Liver (tissue), 9 donors: ENCODE data around the gene ERBB3. TPM values are rescaled to one million over a fixed set of nuclear protein-coding genes. Genes with fewer than 3 reads are reported as not detected.

Experiments used
- DNase-seq: peaks from one replicate; pipeline ENCODE4 v3.0.0-alpha.2; 2017; ENCODE audit warnings: low spot score
- H3K27ac ChIP-seq, 2 donors: one replicate each; pipeline ENCODE4 v1.7.0; 2013; ENCODE audit warnings: inconsistent platforms in 2 of 2, low read length in 2 of 2, control low read depth in 1 of 2, low read depth in 1 of 2, mild to moderate bottlenecking in 1 of 2
- H3K27me3 ChIP-seq, 4 donors: one replicate each; pipeline versions ENCODE4 v1.6.1 to v1.7.0; 2013; ENCODE audit warnings: low read length in 3 of 4, inconsistent platforms in 1 of 4, mild to moderate bottlenecking in 1 of 4, moderate library complexity in 1 of 4; ENCODE audit not compliant: control insufficient read depth in 4 of 4, insufficient read depth in 4 of 4
- H3K36me3 ChIP-seq, 4 donors: one replicate each; pipeline versions ENCODE4 v1.6.1 to v1.7.0; 2013; ENCODE audit warnings: low read length in 3 of 4, mild to moderate bottlenecking in 3 of 4, low read depth in 1 of 4, moderate library complexity in 1 of 4; ENCODE audit not compliant: control insufficient read depth in 4 of 4, insufficient read depth in 3 of 4
- H3K4me1 ChIP-seq, 4 donors: one replicate each; pipeline versions ENCODE4 v1.6.1 to v1.7.0; 2013; ENCODE audit warnings: low read length in 3 of 4, mild to moderate bottlenecking in 3 of 4, moderate library complexity in 1 of 4; ENCODE audit not compliant: control insufficient read depth in 4 of 4, insufficient read depth in 4 of 4
- H3K4me3 ChIP-seq, 3 donors: one replicate each; pipeline versions ENCODE4 v1.6.1 to v1.7.0; 2013; ENCODE audit warnings: low read length in 3 of 3, control low read depth in 1 of 3, low read depth in 1 of 3, mild to moderate bottlenecking in 1 of 3
- H3K9ac ChIP-seq, 2 donors: one replicate each; pipeline ENCODE4 v1.7.0; 2013; ENCODE audit warnings: low read length in 2 of 2, mild to moderate bottlenecking in 2 of 2, moderate library complexity in 2 of 2, control low read depth in 1 of 2, low read depth in 1 of 2
- H3K9me3 ChIP-seq, 4 donors: one replicate each; pipeline versions ENCODE4 v1.6.1 to v1.7.0; 2013; ENCODE audit warnings: low read length in 3 of 4; ENCODE audit not compliant: control insufficient read depth in 4 of 4
- CTCF ChIP-seq: fragments of 150-350 bp; IDR thresholded peaks from 2 replicates; pipeline ENCODE4 v1.5.1; 2017; ENCODE audit warnings: improper control_type of control experiment, low read depth, low read length; ENCODE audit not compliant: missing input control
- EGR1 ChIP-seq, 2 donors: IDR thresholded peaks; 2 replicates each; pipeline ENCODE4 v1.6.1; 2016 to 2018; ENCODE audit warnings: antibody characterized with exemption in 2 of 2, low read depth in 2 of 2
- FOXA1 ChIP-seq: IDR thresholded peaks from 2 replicates; pipeline ENCODE4 v1.6.1; 2016; ENCODE audit warnings: antibody characterized with exemption
- FOXA2 ChIP-seq: IDR thresholded peaks from 2 replicates; pipeline ENCODE4 v1.6.1; 2016; ENCODE audit warnings: antibody characterized with exemption
- GABPA ChIP-seq, 2 donors: IDR thresholded peaks in 1 of 2; conservative IDR thresholded peaks in 1 of 2; 2 replicates each; pipeline ENCODE4 v1.6.1; 2016; ENCODE audit warnings: antibody characterized with exemption in 2 of 2, mild to moderate bottlenecking in 1 of 2, moderate library complexity in 1 of 2
- HNF4A ChIP-seq, 2 donors: conservative IDR thresholded peaks; 2 replicates each; pipeline ENCODE4 v1.6.1; 2016; ENCODE audit warnings: antibody characterized with exemption in 2 of 2, mild to moderate bottlenecking in 2 of 2
- HNF4G ChIP-seq: IDR thresholded peaks from 2 replicates; pipeline ENCODE4 v1.6.1; 2016; ENCODE audit warnings: antibody characterized with exemption
- JUND ChIP-seq, 2 donors: IDR thresholded peaks; 2 replicates each; pipeline ENCODE4 v1.6.1; 2016; ENCODE audit warnings: antibody characterized with exemption in 2 of 2
- MAX ChIP-seq: IDR thresholded peaks from 2 replicates; pipeline ENCODE4 v1.6.1; 2016; ENCODE audit warnings: antibody characterized with exemption
- NR2F2 ChIP-seq: IDR thresholded peaks from 2 replicates; pipeline ENCODE4 v1.6.1; 2016; ENCODE audit warnings: antibody characterized with exemption
- RAD21 ChIP-seq, 2 donors: IDR thresholded peaks; 2 replicates each; pipeline ENCODE4 v1.6.1; 2016; ENCODE audit warnings: antibody characterized with exemption in 2 of 2, mild to moderate bottlenecking in 2 of 2
- REST ChIP-seq: IDR thresholded peaks from 2 replicates; pipeline ENCODE4 v1.6.1; 2016; ENCODE audit warnings: antibody characterized with exemption, mild to moderate bottlenecking
- SP1 ChIP-seq: IDR thresholded peaks from 2 replicates; pipeline ENCODE4 v1.6.1; 2018; ENCODE audit warnings: antibody characterized with exemption, mild to moderate bottlenecking
- YY1 ChIP-seq: IDR thresholded peaks from 2 replicates; pipeline ENCODE4 v1.6.1; 2016; ENCODE audit warnings: antibody characterized with exemption, mild to moderate bottlenecking
- ZBTB33 ChIP-seq: IDR thresholded peaks from 2 replicates; pipeline ENCODE4 v1.6.1; 2016; ENCODE audit warnings: antibody characterized with exemption
- WGBS: extraction: QIAGEN DNeasy Blood & Tissue Kit; methylation state at CpG from one replicate; pipeline ENCODE4 v1.1.7; 2013; 5-methylcytosine and 5-hydroxymethylcytosine counted together
- polyA plus RNA-seq, 2 donors: library from polyadenylated mRNA; stranded (reverse) in 1 of 2; unstranded in 1 of 2; fragments of 200-250 nt in 1 of 2; fragments of >200 nt in 1 of 2; fragmentation: Nextera tagmentation in 1 of 2; extraction: Ambion mirVana in 1 of 2; gene quantifications; one replicate each; pipeline versions ENCODE4 v1.2.1 to v1.2.3, GENCODE V29; 2013 to 2015
- total RNA-seq, 2 donors: library from RNA; depleted of rRNA; stranded (reverse); fragments of >200 nt; gene quantifications; one replicate each; pipeline ENCODE4 v1.2.3, GENCODE V29; 2014
- TF ChIP-seq, protein P1 (sequence below): IDR thresholded peaks from 2 replicates; pipeline ENCODE4 v1.6.1; 2016; ENCODE audit warnings: antibody characterized with exemption
- donor health status: healthy.
- donor health status: healthy.
- donor health status: healthy.
- donor health status: healthy.
- donor health status: healthy.

The ERBB3 gene
- total and polyA plus RNA-seq, 4 donors = 32.4 to 141 (median 51.6) TPM

DNA sequence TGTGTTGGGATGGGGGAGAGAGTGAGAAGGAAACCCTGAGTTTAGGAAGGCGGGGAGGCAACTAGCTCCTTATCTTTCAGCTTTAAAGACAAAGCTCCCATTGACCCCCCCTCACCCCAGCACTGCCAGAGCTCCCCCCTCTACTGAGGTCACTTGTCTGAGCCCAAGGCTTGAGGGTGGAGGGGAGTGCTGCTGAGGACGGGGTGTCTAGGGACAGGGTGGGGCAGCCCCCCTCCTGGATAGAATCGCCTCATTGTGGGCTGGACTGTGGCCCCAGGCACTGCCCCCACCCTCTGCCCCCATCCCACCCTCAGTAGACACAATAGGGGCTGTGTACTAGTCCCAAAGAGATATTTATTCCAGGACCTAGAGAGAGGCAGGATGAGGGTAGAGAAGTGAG is 3.0 kb downstream of the ERBB3 start (continued):
- TF ChIP-seq CTCF (no peak), NR2F2 (no peak), YY1 (no peak), HNF4G (no peak)

- Histone ChIP-seq H3K36me3 (peaks cover 12 to 34% (median 30%) of the 10 kb centered on the region in 4 donors), H3K27ac (peak overlapping the region; percentile 93 to 99), H3K27me3 (no peaks in the 10 kb centered on the region), H3K9ac (no peak overlapping the region), H3K4me1 (peaks cover 12 to 45% (median 36%) of the 10 kb centered on the region in 4 donors), H3K9me3 (no peaks in the 10 kb centered on the region), H3K4me3 (no peak overlapping the region)
- TF ChIP-seq ZBTB33 (no peak), SP1 (no peak), HNF4A (conservative IDR thresholded peaks at IDR 0.05) (peak; percentile 36 to 42), RAD21 (IDR thresholded peaks at IDR 0.05) (peak in 1 of 2 donors; percentile 18), CTCF (no peak), GABPA (IDR thresholded peaks at IDR 0.05 in 1 of 2, conservative IDR thresholded peaks at IDR 0.05 in 1 of 2) (no peak)
- peak; percentile 49 for DNase-seq
- WGBS = 72% methylated on average over 15 of the region's 15 CpGs
Measured at GRCh38 chr12:56084958-56085543, 5.1 kb downstream of the ERBB3 start.

DNA sequence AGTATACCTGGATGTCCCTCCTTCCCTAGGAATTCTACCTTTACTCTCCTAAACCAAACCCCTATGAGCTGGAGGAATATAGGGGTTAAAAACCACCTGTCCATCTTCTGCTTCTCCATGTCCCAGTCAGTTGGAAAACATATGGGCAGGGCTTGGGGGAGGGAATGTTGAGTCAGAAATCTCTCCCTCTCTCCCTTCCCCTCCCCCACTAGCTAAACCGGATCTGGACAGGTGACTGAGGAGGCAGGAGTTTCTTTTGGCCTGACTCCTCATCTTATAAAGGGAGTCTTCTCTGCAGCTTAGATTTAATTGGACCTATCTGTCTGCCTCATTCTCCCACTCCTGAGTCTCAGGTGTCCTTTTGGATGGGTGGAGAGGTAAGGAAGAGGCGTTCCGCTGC is 6.1 kb downstream of the ERBB3 start:
- TF ChIP-seq JUND (IDR thresholded peaks at IDR 0.05) = no peak
- no peak for TF ChIP-seq FOXA2
- no peak for TF ChIP-seq GABPA (IDR thresholded peaks at IDR 0.05 in 1 of 2, conservative IDR thresholded peaks at IDR 0.05 in 1 of 2)
- no peak for TF ChIP-seq MAX
- TF ChIP-seq CTCF = no peak
- TF ChIP-seq FOXA1 = no peak
- no peak for TF ChIP-seq NR2F2
- TF ChIP-seq EGR1 (IDR thresholded peaks at IDR 0.05; ENCODE audit: low read depth in 2 of 2) = no peak
- TF ChIP-seq RAD21 (IDR thresholded peaks at IDR 0.05) = no peak
- no peak for TF ChIP-seq HNF4A (conservative IDR thresholded peaks at IDR 0.05)
- TF ChIP-seq HNF4G = no peak
- TF ChIP-seq, protein P1, sequence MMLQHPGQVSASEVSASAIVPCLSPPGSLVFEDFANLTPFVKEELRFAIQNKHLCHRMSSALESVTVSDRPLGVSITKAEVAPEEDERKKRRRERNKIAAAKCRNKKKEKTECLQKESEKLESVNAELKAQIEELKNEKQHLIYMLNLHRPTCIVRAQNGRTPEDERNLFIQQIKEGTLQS = no peak
- no peak for TF ChIP-seq REST
- 72% methylated on average over 3 of the region's 3 CpGs for WGBS
- Histone ChIP-seq H3K4me1 (peaks cover 12 to 45% (median 36%) of the 10 kb centered on the region in 4 donors), H3K27ac (peak overlapping the region; percentile 39 to 40), H3K9me3 (no peaks in the 10 kb centered on the region), H3K36me3 (peaks cover 12 to 35% (median 32%) of the 10 kb centered on the region in 4 donors), H3K9ac (no peak overlapping the region), H3K4me3 (no peak overlapping the region), H3K27me3 (no peaks in the 10 kb centered on the region)
- DNase-seq = no peak
